HFFc6 (cell line): ENCODE results near the gene ITGA2. TPM values are rescaled to one million over a fixed set of nuclear protein-coding genes. Genes with fewer than 3 reads are reported as not detected.

ENCODE experiments used
- DNase-seq: peaks from one replicate; pipeline ENCODE4 v3.0.0-alpha.2; 2018
- H3K27ac Mint-ChIP-seq: 2 replicates; pipeline ENCODE4 v1.8.0; 2020; ENCODE audit warnings: mild to moderate bottlenecking, mixed read lengths
- H3K27me3 Mint-ChIP-seq: 2 replicates; pipeline ENCODE4 v1.8.0; 2021; ENCODE audit warnings: mild to moderate bottlenecking, moderate library complexity, mixed read lengths; ENCODE audit not compliant: insufficient read depth
- H3K36me3 Mint-ChIP-seq: 2 replicates; pipeline ENCODE4 v1.8.0; 2021; ENCODE audit warnings: low read depth, mixed read lengths
- H3K4me1 Mint-ChIP-seq: 2 replicates; pipeline ENCODE4 v1.8.0; 2020; ENCODE audit warnings: low read depth, mixed read lengths
- H3K4me3 Mint-ChIP-seq: 2 replicates; pipeline ENCODE4 v1.8.0; 2020; ENCODE audit warnings: mild to moderate bottlenecking, moderate library complexity, mixed read lengths
- H3K9me3 Mint-ChIP-seq: 2 replicates; pipeline ENCODE4 v1.8.0; 2020; ENCODE audit warnings: mild to moderate bottlenecking, mixed read lengths
- CTCF ChIP-seq: fragments of 200-600 bp; sonication (generic); IDR thresholded peaks from 2 replicates; pipeline ENCODE4 v1.5.0; 2021; ENCODE audit warnings: antibody characterized with exemption, mild to moderate bottlenecking
- total RNA-seq, 6 experiments: library from RNA; stranded (reverse); fragmentation: NEBNext Ultra II Directional; extraction: Animal tissue kit (Norgen Biotek cat#: 25700); gene quantifications; 2 replicates in 1 of 6; 3 replicates in 5 of 6; pipeline ENCODE4 v1.2.3, GENCODE V29; 2021

ITGA2 gene
- total RNA-seq, 6 experiments from 2014 or later, result 42.9 to 76.6 (median 50.5) TPM

GRCh38 chr5:52995914-52996313 lies 6.8 kb downstream of the ITGA2 start:
- peaks cover 28% of the 10 kb centered on the region for H3K36me3 Mint-ChIP-seq
- no peak for TF ChIP-seq CTCF
- H3K9me3 Mint-ChIP-seq, result no peaks in the 10 kb centered on the region
- no peak overlapping the region for H3K4me3 Mint-ChIP-seq
- H3K4me1 Mint-ChIP-seq, result peaks cover 31% of the 10 kb centered on the region
- H3K27ac Mint-ChIP-seq, result no peak overlapping the region
- no peak for DNase-seq
- no peaks in the 10 kb centered on the region for H3K27me3 Mint-ChIP-seq

- peaks cover 31% of the 10 kb centered on the region for H3K36me3 Mint-ChIP-seq
- no peak overlapping the region for H3K4me3 Mint-ChIP-seq
- no peaks in the 10 kb centered on the region for H3K27me3 Mint-ChIP-seq
- H3K27ac Mint-ChIP-seq, result no peak overlapping the region; the same call in none of the 2 replicates
- peaks cover 37% of the 10 kb centered on the region for H3K4me1 Mint-ChIP-seq
- DNase-seq, result no peak
- no peaks in the 10 kb centered on the region for H3K9me3 Mint-ChIP-seq
- no peak for TF ChIP-seq CTCF
Measured at GRCh38 chr5:52996979-52997378, 7.8 kb downstream of the ITGA2 start.

GRCh38 chr5:52997424-52997823 lies 8.3 kb downstream of the ITGA2 start:
- Mint-ChIP-seq H3K9me3 (no peaks in the 10 kb centered on the region), H3K27me3 (no peaks in the 10 kb centered on the region), H3K27ac (no peak overlapping the region; the same call in none of the 2 replicates), H3K4me1 (peaks cover 38% of the 10 kb centered on the region), H3K36me3 (peaks cover 26% of the 10 kb centered on the region), H3K4me3 (no peak overlapping the region)
- TF ChIP-seq CTCF, result no peak
- DNase-seq, result no peak

GRCh38 chr5:52998552-52999313 lies 9.6 kb downstream of the ITGA2 start:
- Mint-ChIP-seq H3K4me1 (peaks cover 51% of the 10 kb centered on the region), H3K36me3 (peaks cover 21% of the 10 kb centered on the region), H3K4me3 (no peak overlapping the region), H3K27ac (peak overlapping the region; percentile 76), H3K27me3 (no peaks in the 10 kb centered on the region), H3K9me3 (no peaks in the 10 kb centered on the region)
- no peak for DNase-seq
- no peak for TF ChIP-seq CTCF

GRCh38 chr5:52999344-52999949 lies 10.3 kb downstream of the ITGA2 start:
- Mint-ChIP-seq H3K36me3 (peaks cover 25% of the 10 kb centered on the region), H3K4me1 (peaks cover 58% of the 10 kb centered on the region), H3K4me3 (no peak overlapping the region), H3K27me3 (no peaks in the 10 kb centered on the region), H3K27ac (peak overlapping the region; percentile 76), H3K9me3 (no peaks in the 10 kb centered on the region)
- TF ChIP-seq CTCF, result no peak
- peak; percentile 75 for DNase-seq
